H9 (cell line): ENCODE results near the gene PEX10. TPM values are rescaled to one million over a fixed set of nuclear protein-coding genes. Genes with fewer than 3 reads are reported as not detected.

Experiments
- DNase-seq: peaks from one replicate; pipeline ENCODE4 v3.0.0-alpha.2; 2017
- H2AFZ ChIP-seq: one replicate; pipeline ENCODE4 v1.6.1; 2013; ENCODE audit warnings: mild to moderate bottlenecking, low read length, control low read depth, moderate library complexity
- H2AK5ac ChIP-seq: 2 replicates; pipeline ENCODE4 v1.6.1; 2013; ENCODE audit warnings: low read length, control low read depth, mixed read lengths; ENCODE audit not compliant: insufficient read length
- H2BK120ac ChIP-seq: one replicate; pipeline ENCODE4 v1.6.1; 2013; ENCODE audit warnings: low read depth, mild to moderate bottlenecking, low read length, control low read depth, inconsistent platforms; ENCODE audit not compliant: poor library complexity, severe bottlenecking
- H2BK12ac ChIP-seq: 2 replicates; pipeline ENCODE4 v1.6.1; 2013; ENCODE audit warnings: low read length, control low read depth, mixed read lengths, low read depth; ENCODE audit not compliant: insufficient read length
- H2BK15ac ChIP-seq: 2 replicates; pipeline ENCODE4 v1.6.1; 2013; ENCODE audit warnings: low read depth, low read length, control low read depth
- H2BK20ac ChIP-seq: one replicate; pipeline ENCODE4 v1.6.1; 2013; ENCODE audit warnings: low read depth, mild to moderate bottlenecking, low read length, control low read depth, inconsistent platforms; ENCODE audit not compliant: poor library complexity, severe bottlenecking
- H2BK5ac ChIP-seq: 2 replicates; pipeline ENCODE4 v1.6.1; 2013; ENCODE audit warnings: low read length, control low read depth, mixed read lengths; ENCODE audit not compliant: insufficient read length
- H3K14ac ChIP-seq: 2 replicates; pipeline ENCODE4 v1.6.1; 2013; ENCODE audit warnings: low read length, control low read depth; ENCODE audit not compliant: insufficient read depth
- H3K18ac ChIP-seq: 2 replicates; pipeline ENCODE4 v1.6.1; 2013; ENCODE audit warnings: low read depth, mild to moderate bottlenecking, mixed read lengths, low read length, control low read depth; ENCODE audit not compliant: insufficient read length
- H3K23ac ChIP-seq: 2 replicates; pipeline ENCODE4 v1.6.1; 2013; ENCODE audit warnings: low read length, control low read depth, mixed read lengths, low read depth; ENCODE audit not compliant: insufficient read length
- H3K23me2 ChIP-seq: 2 replicates; pipeline ENCODE4 v1.6.1; 2013; ENCODE audit warnings: low read depth, mild to moderate bottlenecking, mixed read lengths, low read length, control low read depth; ENCODE audit not compliant: insufficient read length, poor library complexity, severe bottlenecking
- H3K27ac ChIP-seq: 2 replicates; pipeline ENCODE4 v1.5.1; 2013; ENCODE audit warnings: low read length, control low read depth, mixed read lengths, low read depth; ENCODE audit not compliant: insufficient read length
- H3K27me3 ChIP-seq: 2 replicates; pipeline ENCODE4 v1.6.1; 2013; ENCODE audit warnings: low read length, control low read depth, inconsistent platforms; ENCODE audit not compliant: insufficient read depth
- H3K4ac ChIP-seq: 2 replicates; pipeline ENCODE4 v1.6.1; 2013; ENCODE audit warnings: low read depth, mild to moderate bottlenecking, control low read depth, inconsistent platforms, low read length, moderate library complexity
- H3K4me1 ChIP-seq: 2 replicates; pipeline ENCODE4 v1.6.1; 2013; ENCODE audit warnings: low read length, control low read depth, inconsistent platforms; ENCODE audit not compliant: insufficient read depth
- H3K4me2 ChIP-seq: 2 replicates; pipeline ENCODE4 v1.6.1; 2013; ENCODE audit warnings: low read length, control low read depth, mixed read lengths; ENCODE audit not compliant: insufficient read length, insufficient read depth
- H3K56ac ChIP-seq: 2 replicates; pipeline ENCODE4 v1.6.1; 2013; ENCODE audit warnings: low read depth, mild to moderate bottlenecking, mixed read lengths, low read length, control low read depth; ENCODE audit not compliant: insufficient read length
- H3K79me1 ChIP-seq: 2 replicates; pipeline ENCODE4 v1.6.1; 2013; ENCODE audit warnings: low read depth, mild to moderate bottlenecking, moderate library complexity, low read length, control low read depth, inconsistent platforms; ENCODE audit not compliant: insufficient read depth, poor library complexity, severe bottlenecking
- H3K79me2 ChIP-seq: 2 replicates; pipeline ENCODE4 v1.6.1; 2013; ENCODE audit warnings: low read length, control low read depth, inconsistent platforms; ENCODE audit not compliant: insufficient read depth
- H3K9ac ChIP-seq: 2 replicates; pipeline ENCODE4 v1.6.1; 2013; ENCODE audit warnings: low read length, control low read depth, mixed read lengths; ENCODE audit not compliant: insufficient read length; ENCODE audit errors: extremely low read depth
- H3K9me3 ChIP-seq: one replicate; pipeline ENCODE4 v1.6.1; 2013; ENCODE audit warnings: low read depth, low read length, inconsistent platforms; ENCODE audit not compliant: control insufficient read depth
- H3T11ph ChIP-seq: one replicate; pipeline ENCODE4 v1.6.1; 2013; ENCODE audit warnings: mild to moderate bottlenecking, low read length, control low read depth, inconsistent platforms
- H4K20me1 ChIP-seq: one replicate; pipeline ENCODE4 v1.6.1; 2013; ENCODE audit not compliant: control insufficient read depth, insufficient read length, insufficient read depth
- H4K5ac ChIP-seq: 2 replicates; pipeline ENCODE4 v1.6.1; 2013; ENCODE audit warnings: low read depth, mild to moderate bottlenecking, mixed read lengths, low read length, control low read depth; ENCODE audit not compliant: insufficient read length
- H4K8ac ChIP-seq: replicated peaks from 2 replicates; pipeline ENCODE4 v1.6.1; 2013; ENCODE audit warnings: low read length, control low read depth, mixed read lengths, low read depth; ENCODE audit not compliant: insufficient read length
- H4K91ac ChIP-seq: 2 replicates; pipeline ENCODE4 v1.6.1; 2013; ENCODE audit warnings: low read depth, mild to moderate bottlenecking, moderate library complexity, mixed read lengths, low read length, control low read depth; ENCODE audit not compliant: insufficient read length
- H3K27ac Mint-ChIP-seq, 3 experiments: 2 replicates in 2 of 3; 3 replicates in 1 of 3; pipeline ENCODE4 v1.8.0; 2020 to 2021; ENCODE audit warnings: mixed read lengths in 3 of 3, mild to moderate bottlenecking in 1 of 3, moderate library complexity in 1 of 3
- H3K27me3 Mint-ChIP-seq: 2 replicates; pipeline ENCODE4 v1.8.0; 2021; ENCODE audit warnings: low read depth, mild to moderate bottlenecking, moderate library complexity, mixed read lengths
- H3K36me3 Mint-ChIP-seq, 3 experiments: 2 replicates in 2 of 3; 3 replicates in 1 of 3; pipeline ENCODE4 v1.8.0; 2020 to 2021; ENCODE audit warnings: low read depth in 3 of 3, mixed read lengths in 3 of 3; ENCODE audit not compliant: insufficient read depth in 1 of 3
- H3K4me1 Mint-ChIP-seq, 2 experiments: 2 replicates each; pipeline ENCODE4 v1.8.0; 2020; ENCODE audit warnings: mixed read lengths in 2 of 2
- H3K4me3 Mint-ChIP-seq, 2 experiments: 2 replicates in 1 of 2; 3 replicates in 1 of 2; pipeline ENCODE4 v1.8.0; 2020 to 2021; ENCODE audit warnings: mild to moderate bottlenecking in 2 of 2, mixed read lengths in 2 of 2, moderate library complexity in 1 of 2
- H3K9me3 Mint-ChIP-seq, 2 experiments: 2 replicates in 1 of 2; 3 replicates in 1 of 2; pipeline ENCODE4 v1.8.0; 2020; ENCODE audit warnings: mild to moderate bottlenecking in 2 of 2, mixed read lengths in 2 of 2, moderate library complexity in 1 of 2
- WGBS: extraction: QIAGEN DNeasy Blood & Tissue Kit; methylation state at CpG from one replicate; pipeline ENCODE4 v1.1.7; 2013; ENCODE audit warnings: missing lambda C conversion rate, low lambda C conversion rate, mixed read lengths; ENCODE audit not compliant: insufficient read length; ENCODE audit errors: extremely low coverage; 5-methylcytosine and 5-hydroxymethylcytosine counted together
- total RNA-seq: library from RNA; stranded (reverse); gene quantifications from 2 replicates; pipeline ENCODE4 v1.2.1, GENCODE V29; 2021
- TF ChIP-seq, protein P1 (sequence below): fragments of 200-600 bp; sonication (generic); conservative IDR thresholded peaks from 3 replicates; pipeline ENCODE4 v1.8.0; 2021; ENCODE audit warnings: antibody characterized with exemption, mild to moderate bottlenecking

Gene PEX10
- total RNA-seq, 1 experiment from 2014 or later = 34.4 TPM

DNA sequence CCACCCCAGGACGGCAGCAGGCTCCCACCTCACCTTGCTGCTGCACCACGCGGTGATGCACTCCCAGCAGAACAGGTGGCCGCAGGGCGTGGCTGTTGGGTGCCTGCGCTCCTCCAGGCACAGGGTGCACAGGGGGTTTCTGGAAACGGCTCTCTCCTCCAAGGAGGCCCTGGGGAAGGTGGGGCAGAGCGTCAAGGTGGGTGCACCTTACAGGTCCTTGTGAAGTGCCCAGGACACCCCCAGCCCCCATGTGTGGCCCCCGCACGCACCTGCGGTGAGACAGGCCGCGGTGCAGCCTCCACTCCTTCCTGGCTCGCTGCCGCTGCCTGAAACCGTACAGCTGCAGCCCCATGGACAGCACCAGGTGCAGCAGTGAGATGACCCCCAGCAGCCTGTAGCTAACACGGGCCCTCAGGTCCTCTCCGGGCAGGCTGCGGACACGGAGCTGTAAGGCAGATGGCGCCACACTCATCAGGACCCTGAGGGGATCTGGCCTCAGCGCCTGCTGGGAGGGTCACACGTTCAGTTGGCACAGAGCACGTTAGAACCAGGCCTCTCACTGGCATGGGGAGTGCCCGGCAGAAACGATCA, 5.8 kb downstream of the PEX10 start:
- H3K9me3 ChIP-seq = no peaks in the 10 kb centered on the region

More for the DNA sequence above, 5.8 kb downstream of the PEX10 start:
- Mint-ChIP-seq H3K36me3 (peaks cover 17 to 75% (median 67%) of the 10 kb centered on the region in 3 experiments; a peak in 6 of 7 replicates), H3K27me3 (no peaks in the 10 kb centered on the region; the same call in none of the 2 replicates), H3K9me3 (no peaks in the 10 kb centered on the region), H3K4me1 (peaks cover 4 to 8% of the 10 kb centered on the region in 2 experiments; a peak in 3 of 4 replicates), H3K4me3 (no peak overlapping the region), H3K27ac (no peak overlapping the region; a peak in 1 of 7 replicates)
- TF ChIP-seq, protein P1, sequence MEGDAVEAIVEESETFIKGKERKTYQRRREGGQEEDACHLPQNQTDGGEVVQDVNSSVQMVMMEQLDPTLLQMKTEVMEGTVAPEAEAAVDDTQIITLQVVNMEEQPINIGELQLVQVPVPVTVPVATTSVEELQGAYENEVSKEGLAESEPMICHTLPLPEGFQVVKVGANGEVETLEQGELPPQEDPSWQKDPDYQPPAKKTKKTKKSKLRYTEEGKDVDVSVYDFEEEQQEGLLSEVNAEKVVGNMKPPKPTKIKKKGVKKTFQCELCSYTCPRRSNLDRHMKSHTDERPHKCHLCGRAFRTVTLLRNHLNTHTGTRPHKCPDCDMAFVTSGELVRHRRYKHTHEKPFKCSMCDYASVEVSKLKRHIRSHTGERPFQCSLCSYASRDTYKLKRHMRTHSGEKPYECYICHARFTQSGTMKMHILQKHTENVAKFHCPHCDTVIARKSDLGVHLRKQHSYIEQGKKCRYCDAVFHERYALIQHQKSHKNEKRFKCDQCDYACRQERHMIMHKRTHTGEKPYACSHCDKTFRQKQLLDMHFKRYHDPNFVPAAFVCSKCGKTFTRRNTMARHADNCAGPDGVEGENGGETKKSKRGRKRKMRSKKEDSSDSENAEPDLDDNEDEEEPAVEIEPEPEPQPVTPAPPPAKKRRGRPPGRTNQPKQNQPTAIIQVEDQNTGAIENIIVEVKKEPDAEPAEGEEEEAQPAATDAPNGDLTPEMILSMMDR = peak; percentile 43; the same call in 2 of the 3 replicates
- Histone ChIP-seq H2BK12ac (no peak overlapping the region), H2AK5ac (no peak overlapping the region), H2BK20ac (no peak overlapping the region), H3K4me1 (no peaks in the 10 kb centered on the region), H4K91ac (no peak overlapping the region), H3K4ac (no peak overlapping the region), H3K4me2 (no peak overlapping the region), H3K79me2 (no peaks in the 10 kb centered on the region), H4K20me1 (no peaks in the 10 kb centered on the region), H3K27me3 (no peaks in the 10 kb centered on the region), H4K8ac (no peak overlapping the region), H3K9ac (no peak overlapping the region), H2BK5ac (no peak overlapping the region), H2AFZ (no peak overlapping the region), H4K5ac (no peak overlapping the region), H3K23me2 (peaks cover 1% of the 10 kb centered on the region), H3K14ac (no peak overlapping the region), H3K23ac (no peak overlapping the region), H3T11ph (no peak overlapping the region), H3K79me1 (no peaks in the 10 kb centered on the region), H2BK120ac (no peak overlapping the region), H3K27ac (no peak overlapping the region), H3K18ac (no peak overlapping the region), H2BK15ac (no peak overlapping the region), H3K56ac (no peak overlapping the region)
- DNase-seq = peak; percentile 44
- no CpG with 5 or more reads among the region's 26 CpGs for WGBS
